DND-41 (cell line): ENCODE results near the gene TMEM164.

Experiments
- ATAC-seq: fragments of 200-7000 bp; cut with Tn5 transposase; 3 replicates; pipeline ENCODE4 v1.9.1; 2021; ENCODE audit warnings: low read depth; ENCODE audit not compliant: insufficient read depth
- DNase-seq: peaks from one replicate; pipeline ENCODE4 v3.0.0-alpha.2; 2020
- H2AFZ ChIP-seq: 2 replicates; pipeline ENCODE4 v1.6.0; 2012; ENCODE audit warnings: low read depth, low read length
- H3K27ac ChIP-seq: 2 replicates; pipeline ENCODE4 v1.5.1; 2012; ENCODE audit warnings: low read length, inconsistent platforms
- H3K27me3 ChIP-seq: fragments of 200-600 bp; sonication (generic); 2 replicates; pipeline ENCODE4 v1.6.0; 2012; ENCODE audit warnings: low read length, mild to moderate bottlenecking, inconsistent platforms; ENCODE audit not compliant: insufficient read depth, poor library complexity
- H3K36me3 ChIP-seq: 2 replicates; pipeline ENCODE4 v1.5.1; 2012; ENCODE audit warnings: low read length, inconsistent platforms; ENCODE audit not compliant: insufficient read depth
- H3K4me1 ChIP-seq: 2 replicates; pipeline ENCODE4 v1.5.1; 2012; ENCODE audit warnings: mild to moderate bottlenecking, low read length; ENCODE audit not compliant: insufficient read depth
- H3K4me2 ChIP-seq: 2 replicates; pipeline ENCODE4 v1.6.0; 2012; ENCODE audit warnings: mild to moderate bottlenecking, moderate library complexity, low read length, inconsistent platforms; ENCODE audit not compliant: insufficient read depth
- H3K4me3 ChIP-seq, 2 experiments: fragments of 200-600 bp in 1 of 2; shearing (Covaris generic) in 1 of 2; 2 replicates each; pipeline ENCODE4 v1.5.1; 2012 to 2016; ENCODE audit warnings: inconsistent platforms in 2 of 2, low read length in 2 of 2, mild to moderate bottlenecking in 2 of 2, low read depth in 1 of 2, moderate library complexity in 1 of 2
- H3K79me2 ChIP-seq: 2 replicates; pipeline ENCODE4 v1.6.0; 2012; ENCODE audit warnings: low read length, inconsistent platforms; ENCODE audit not compliant: insufficient read depth
- H3K9ac ChIP-seq: 2 replicates; pipeline ENCODE4 v1.6.0; 2012; ENCODE audit warnings: low read depth, mild to moderate bottlenecking, inconsistent platforms, low read length, moderate library complexity
- H3K9me3 ChIP-seq: 2 replicates; pipeline ENCODE4 v1.5.1; 2012; ENCODE audit warnings: low read length, moderate library complexity, mild to moderate bottlenecking, inconsistent platforms; ENCODE audit not compliant: insufficient read depth, severe bottlenecking
- H4K20me1 ChIP-seq: 2 replicates; pipeline ENCODE4 v1.6.0; 2012; ENCODE audit warnings: low read length; ENCODE audit not compliant: insufficient read depth
- EZH2 ChIP-seq: IDR thresholded peaks from 3 replicates; pipeline ENCODE4 v1.6.1; 2012; ENCODE audit warnings: borderline replicate concordance, low read depth, mild to moderate bottlenecking, moderate library complexity, low read length, inconsistent platforms; ENCODE audit not compliant: severe bottlenecking
- TF ChIP-seq, protein P1 (sequence below): IDR thresholded peaks from 2 replicates; pipeline ENCODE4 v1.5.1; 2012; ENCODE audit warnings: borderline replicate concordance, low read length, moderate library complexity, mild to moderate bottlenecking; ENCODE audit not compliant: poor library complexity, severe bottlenecking; ENCODE audit errors: extremely low read depth

The TMEM164 gene

DNA sequence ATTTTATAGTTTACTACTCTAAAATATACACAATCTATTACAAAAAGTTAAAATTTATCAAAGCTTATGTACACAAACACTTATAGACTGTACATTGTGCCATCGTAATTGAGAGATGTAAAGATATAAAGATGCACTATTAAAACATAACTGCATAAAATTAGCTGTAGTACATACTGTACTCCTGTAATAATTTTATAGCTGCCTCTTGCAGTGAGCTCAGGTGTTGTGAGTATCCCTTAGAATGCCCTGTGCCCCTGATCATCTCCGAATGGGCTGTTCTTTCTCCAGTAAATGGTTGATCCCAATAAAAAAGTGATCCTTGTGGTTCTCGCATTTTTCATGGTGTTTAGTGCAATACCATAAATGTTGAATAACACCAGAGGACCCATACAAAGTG is 101.2 kb downstream of the TMEM164 start:
- Histone ChIP-seq H4K20me1 (no peaks in the 10 kb centered on the region), H3K4me1 (no peaks in the 10 kb centered on the region), H3K27ac (no peak overlapping the region), H3K4me3 (no peak overlapping the region), H2AFZ (no peak overlapping the region), H3K27me3 (no peaks in the 10 kb centered on the region), H3K9me3 (no peaks in the 10 kb centered on the region), H3K36me3 (no peaks in the 10 kb centered on the region), H3K9ac (no peak overlapping the region), H3K4me2 (no peak overlapping the region), H3K79me2 (no peaks in the 10 kb centered on the region)
- no peak for DNase-seq
- no peak for TF ChIP-seq EZH2
- TF ChIP-seq, protein P1, sequence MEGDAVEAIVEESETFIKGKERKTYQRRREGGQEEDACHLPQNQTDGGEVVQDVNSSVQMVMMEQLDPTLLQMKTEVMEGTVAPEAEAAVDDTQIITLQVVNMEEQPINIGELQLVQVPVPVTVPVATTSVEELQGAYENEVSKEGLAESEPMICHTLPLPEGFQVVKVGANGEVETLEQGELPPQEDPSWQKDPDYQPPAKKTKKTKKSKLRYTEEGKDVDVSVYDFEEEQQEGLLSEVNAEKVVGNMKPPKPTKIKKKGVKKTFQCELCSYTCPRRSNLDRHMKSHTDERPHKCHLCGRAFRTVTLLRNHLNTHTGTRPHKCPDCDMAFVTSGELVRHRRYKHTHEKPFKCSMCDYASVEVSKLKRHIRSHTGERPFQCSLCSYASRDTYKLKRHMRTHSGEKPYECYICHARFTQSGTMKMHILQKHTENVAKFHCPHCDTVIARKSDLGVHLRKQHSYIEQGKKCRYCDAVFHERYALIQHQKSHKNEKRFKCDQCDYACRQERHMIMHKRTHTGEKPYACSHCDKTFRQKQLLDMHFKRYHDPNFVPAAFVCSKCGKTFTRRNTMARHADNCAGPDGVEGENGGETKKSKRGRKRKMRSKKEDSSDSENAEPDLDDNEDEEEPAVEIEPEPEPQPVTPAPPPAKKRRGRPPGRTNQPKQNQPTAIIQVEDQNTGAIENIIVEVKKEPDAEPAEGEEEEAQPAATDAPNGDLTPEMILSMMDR, result no peak
- ATAC-seq, result no peak

DNA sequence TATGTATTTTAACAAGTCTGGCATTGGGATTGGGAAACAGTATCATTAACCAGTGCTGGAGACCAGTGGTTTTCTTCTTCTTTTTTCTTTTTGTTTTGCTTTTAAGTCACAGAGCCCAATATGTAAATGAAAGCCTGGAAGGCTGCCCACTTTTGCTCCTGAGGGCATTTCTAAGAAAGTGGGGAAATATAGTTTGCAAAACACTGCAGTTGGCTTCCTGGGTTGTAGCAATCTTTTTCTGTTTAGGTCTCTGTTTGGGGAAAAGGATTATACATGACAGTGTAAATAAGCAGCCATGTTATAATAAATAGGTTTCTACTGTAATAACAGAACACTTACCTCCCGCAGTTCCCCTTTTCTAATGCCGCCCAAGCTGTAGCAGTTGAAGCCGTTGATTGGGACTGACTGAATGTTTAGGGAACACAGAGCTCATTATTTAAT is 105.5 kb downstream of the TMEM164 start:
- Histone ChIP-seq H3K9me3 (no peaks in the 10 kb centered on the region), H3K27me3 (no peaks in the 10 kb centered on the region), H3K9ac (no peak overlapping the region), H3K4me1 (no peaks in the 10 kb centered on the region), H4K20me1 (no peaks in the 10 kb centered on the region), H3K36me3 (peaks cover 3% of the 10 kb centered on the region; the same call in 1 of the 2 replicates), H2AFZ (no peak overlapping the region), H3K27ac (no peak overlapping the region), H3K4me3 (no peak overlapping the region), H3K4me2 (no peak overlapping the region), H3K79me2 (no peaks in the 10 kb centered on the region)
- DNase-seq (no peak), ATAC-seq (no peak)
- no peak for TF ChIP-seq EZH2
- TF ChIP-seq, protein P1, result no peak

DNA sequence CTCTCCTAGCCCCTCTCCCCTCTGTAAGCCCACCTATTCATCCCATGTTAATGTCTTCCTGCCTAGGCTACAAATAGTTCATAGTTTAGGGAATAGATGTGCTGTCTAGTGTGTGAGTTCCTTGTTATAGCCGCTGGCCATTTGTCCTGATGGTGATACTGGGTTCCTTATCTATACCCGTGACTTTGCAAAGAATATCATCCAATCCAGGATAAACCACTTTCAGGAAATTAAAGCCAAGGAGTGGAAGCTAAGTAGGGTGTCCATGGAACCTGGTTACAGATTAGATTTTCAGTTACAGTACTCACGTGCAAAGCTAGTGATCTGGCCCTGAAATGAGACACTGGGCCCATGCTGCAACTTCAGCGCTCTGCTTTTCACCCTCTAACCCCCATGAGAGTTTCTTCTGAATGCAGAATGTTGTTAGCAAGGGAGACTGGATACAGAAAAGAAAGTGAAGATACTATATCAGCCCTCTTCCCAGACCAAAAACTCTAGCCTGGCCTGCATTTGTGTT is 111.4 kb downstream of the TMEM164 start:
- Histone ChIP-seq H3K36me3 (peaks cover 3% of the 10 kb centered on the region; the same call in 1 of the 2 replicates), H3K79me2 (no peaks in the 10 kb centered on the region), H3K4me3 (no peak overlapping the region), H3K9me3 (no peaks in the 10 kb centered on the region), H3K9ac (no peak overlapping the region), H3K27ac (no peak overlapping the region), H3K27me3 (no peaks in the 10 kb centered on the region), H2AFZ (no peak overlapping the region), H3K4me2 (no peak overlapping the region), H4K20me1 (no peaks in the 10 kb centered on the region), H3K4me1 (no peaks in the 10 kb centered on the region)
- ATAC-seq (no peak), DNase-seq (no peak)
- TF ChIP-seq EZH2, result no peak
- TF ChIP-seq, protein P1, result no peak
